ENCODE results near the gene FTL.

The FTL gene

GRCh38 chr19:48965806-48966540, 864 bp downstream of the FTL start:
- peak; percentile 74 to 84 (median 78) for DNase-seq (ENCODE audit: low read depth in 4 of 4, low spot score in 1 of 4)

GRCh38 chr19:48966541-48967345, 1.6 kb downstream of the FTL start:
- no peak for DNase-seq (ENCODE audit: low read depth in 4 of 4, low spot score in 1 of 4)

GRCh38 chr19:48967346-48968178, 2.5 kb downstream of the FTL start:
- DNase-seq (ENCODE audit: low read depth in 4 of 4, low spot score in 1 of 4): no peak

- DNase-seq (ENCODE audit: low read depth in 4 of 4, low spot score in 1 of 4): no peak
These were observed 3.1 kb downstream of the FTL start for GRCh38 chr19:48968179-48968661.

GRCh38 chr19:48968813-48969218, 3.7 kb downstream of the FTL start:
- no peak for DNase-seq (ENCODE audit: low read depth in 4 of 4, low spot score in 1 of 4)

- DNase-seq (ENCODE audit: low read depth in 4 of 4, low spot score in 1 of 4): no peak
These were observed 4.4 kb downstream of the FTL start for GRCh38 chr19:48969276-48970138.

GRCh38 chr19:48970139-48970766, 5.1 kb downstream of the FTL start:
- no peak for DNase-seq (ENCODE audit: low read depth in 4 of 4, low spot score in 1 of 4)

- DNase-seq (ENCODE audit: low read depth in 4 of 4, low spot score in 1 of 4): peak; percentile 68 to 91 (median 79)
These were observed 5.8 kb downstream of the FTL start for GRCh38 chr19:48970923-48971395.

GRCh38 chr19:48975947-48976847, 11.1 kb downstream of the FTL start:
- DNase-seq (ENCODE audit: low read depth in 4 of 4, low spot score in 1 of 4): no peak

- no peak for DNase-seq (ENCODE audit: low read depth in 4 of 4, low spot score in 1 of 4)
These were observed 12.0 kb downstream of the FTL start for GRCh38 chr19:48977061-48977460.

GRCh38 chr19:48982280-48982679, 17.2 kb downstream of the FTL start:
- DNase-seq (ENCODE audit: low read depth in 4 of 4, low spot score in 1 of 4): no peak

GRCh38 chr19:48985711-48986110, 20.6 kb downstream of the FTL start:
- DNase-seq (ENCODE audit: low read depth in 4 of 4, low spot score in 1 of 4): no peak

GRCh38 chr19:48986211-48986610, 21.1 kb downstream of the FTL start:
- no peak for DNase-seq (ENCODE audit: low read depth in 4 of 4, low spot score in 1 of 4)

GRCh38 chr19:48987323-48987722, 22.2 kb downstream of the FTL start:
- DNase-seq (ENCODE audit: low read depth in 4 of 4, low spot score in 1 of 4): no peak

GRCh38 chr19:48988286-48988685, 23.2 kb downstream of the FTL start:
- DNase-seq (ENCODE audit: low read depth in 4 of 4, low spot score in 1 of 4): no peak

- no peak for DNase-seq (ENCODE audit: low read depth in 4 of 4, low spot score in 1 of 4)
These were observed 23.8 kb downstream of the FTL start for GRCh38 chr19:48988860-48989259.

- no peak for DNase-seq (ENCODE audit: low read depth in 4 of 4, low spot score in 1 of 4)
These were observed 24.7 kb downstream of the FTL start for GRCh38 chr19:48989701-48990291.

- DNase-seq (ENCODE audit: low read depth in 4 of 4, low spot score in 1 of 4): no peak
These were observed 25.3 kb downstream of the FTL start for GRCh38 chr19:48990400-48990799.
